ENCODE measurements around the gene UACA. TPM values are rescaled to one million over a fixed set of nuclear protein-coding genes. Genes with fewer than 3 reads are reported as not detected.
"Not testable (repeated sequence)": the region's sequence is repeated elsewhere in the genome, so short reads cannot be mapped to it uniquely, and the experiment has no call there.

The UACA gene
- total and polyA plus RNA-seq, 2 donors (not counting 3 experiments of a cell fraction or from before 2014, with no cell fraction given) = 167 to 292 TPM

DNA sequence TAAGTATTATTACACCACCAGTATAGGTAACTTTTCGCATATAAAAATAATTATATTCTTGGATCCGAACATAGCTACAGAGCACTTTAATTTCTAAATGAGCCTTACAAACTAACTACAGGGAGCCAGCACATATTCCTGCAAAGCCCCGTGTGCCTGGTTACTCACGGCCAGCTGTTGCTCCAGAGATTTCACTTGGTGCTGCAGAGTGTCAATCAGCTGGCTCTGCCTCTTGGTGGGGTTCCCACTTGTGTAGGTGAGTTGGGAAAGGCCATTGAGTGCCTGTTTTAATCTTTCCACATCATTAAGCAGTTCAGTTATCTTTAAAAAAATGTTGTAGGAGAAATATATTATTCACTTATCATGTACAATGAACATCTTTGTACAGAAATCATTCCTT, 98.9 kb downstream of the UACA start:
- FAIRE-seq = no peak
- Histone ChIP-seq H3K4me2 (ENCODE audit: insufficient read depth, low read length) (no peak overlapping the region), H3K4me1 (ENCODE audit: control insufficient read depth, extremely low read depth, insufficient read depth, low read length) (no peaks in the 10 kb centered on the region), H4K20me1 (replicated peaks; ENCODE audit: control insufficient read depth, extremely low read depth, insufficient read depth, low read length) (no peaks in the 10 kb centered on the region), H3K79me2 (ENCODE audit: control insufficient read depth, insufficient read depth, low read length) (peaks cover 9% of the 10 kb centered on the region), H3K27ac (ENCODE audit: insufficient read depth, low read depth, low read length) (no peak overlapping the region), H3K9ac (replicated peaks; ENCODE audit: extremely low read depth, insufficient read depth, low read length) (no peak overlapping the region), H3K36me3 (ENCODE audit: control insufficient read depth in 2 of 2, extremely low read depth in 1 of 2, insufficient read depth in 2 of 2, low read length in 2 of 2) (peaks cover 14 to 53% of the 10 kb centered on the region in 2 experiments), H3K9me1 (replicated peaks; ENCODE audit: control insufficient read depth, extremely low read depth, insufficient read depth, low read length) (no peaks in the 10 kb centered on the region), H2AFZ (ENCODE audit: low read depth, low read length) (no peak overlapping the region), H3K4me3 (replicated peaks in 1 of 3; ENCODE audit: insufficient read depth in 1 of 3, low read depth in 1 of 3, low read length in 3 of 3) (no peak overlapping the region), H3K27me3 (ENCODE audit: control insufficient read depth in 2 of 2, insufficient read depth in 2 of 2, low read length in 2 of 2) (no peaks in the 10 kb centered on the region), H3K9me3 (replicated peaks; ENCODE audit: control insufficient read depth, insufficient read depth, low read length) (no peaks in the 10 kb centered on the region)
- ChIA-PET CTCF (interaction anchor here (1.0 to 1.3 kb wide), 2 partner anchors 88 to 95 kb away, joined by 3 to 4 read pairs; no protein-coding TSS in a partner anchor), POLR2A (no interaction called here)
- intact Hi-C loops (cut with micrococcal nuclease) = no loop called here
- BruUV-seq (replicated peaks) = no TSS peak
- no peak for DNase-seq (ENCODE audit: low read depth, low spot score)
- dilution Hi-C loops (cut with MboI; ENCODE audit: extremely low pct_ligation_motif_present, low sequenced_read_pairs) = no loop called here
- TF ChIP-seq POLR2AphosphoS5 (IDR thresholded peaks at IDR 0.05; ENCODE audit: insufficient read depth, low read depth, low read length) (no peak), MYC (IDR thresholded peaks at IDR 0.05; ENCODE audit: low read depth, low read length) (no peak), POLR2A (IDR thresholded peaks at IDR 0.05; ENCODE audit: low read depth, low read length) (no peak), EZH2 (IDR thresholded peaks at IDR 0.05; ENCODE audit: borderline replicate concordance, low read depth, low read length, severe bottlenecking) (no peak), FOS (IDR thresholded peaks at IDR 0.05; ENCODE audit: borderline replicate concordance, insufficient read depth, low read length) (no peak), GATA2 (IDR thresholded peaks at IDR 0.05; ENCODE audit: insufficient read depth, insufficient read length, low read depth, low read length) (no peak), JUN (IDR thresholded peaks at IDR 0.05; ENCODE audit: borderline replicate concordance, insufficient read depth, insufficient read length, low read depth) (no peak)
- TF ChIP-seq, protein P1, sequence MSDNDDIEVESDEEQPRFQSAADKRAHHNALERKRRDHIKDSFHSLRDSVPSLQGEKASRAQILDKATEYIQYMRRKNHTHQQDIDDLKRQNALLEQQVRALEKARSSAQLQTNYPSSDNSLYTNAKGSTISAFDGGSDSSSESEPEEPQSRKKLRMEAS (IDR thresholded peaks at IDR 0.05; ENCODE audit: insufficient read depth, insufficient read length) = no peak
- TF ChIP-seq, protein P2, sequence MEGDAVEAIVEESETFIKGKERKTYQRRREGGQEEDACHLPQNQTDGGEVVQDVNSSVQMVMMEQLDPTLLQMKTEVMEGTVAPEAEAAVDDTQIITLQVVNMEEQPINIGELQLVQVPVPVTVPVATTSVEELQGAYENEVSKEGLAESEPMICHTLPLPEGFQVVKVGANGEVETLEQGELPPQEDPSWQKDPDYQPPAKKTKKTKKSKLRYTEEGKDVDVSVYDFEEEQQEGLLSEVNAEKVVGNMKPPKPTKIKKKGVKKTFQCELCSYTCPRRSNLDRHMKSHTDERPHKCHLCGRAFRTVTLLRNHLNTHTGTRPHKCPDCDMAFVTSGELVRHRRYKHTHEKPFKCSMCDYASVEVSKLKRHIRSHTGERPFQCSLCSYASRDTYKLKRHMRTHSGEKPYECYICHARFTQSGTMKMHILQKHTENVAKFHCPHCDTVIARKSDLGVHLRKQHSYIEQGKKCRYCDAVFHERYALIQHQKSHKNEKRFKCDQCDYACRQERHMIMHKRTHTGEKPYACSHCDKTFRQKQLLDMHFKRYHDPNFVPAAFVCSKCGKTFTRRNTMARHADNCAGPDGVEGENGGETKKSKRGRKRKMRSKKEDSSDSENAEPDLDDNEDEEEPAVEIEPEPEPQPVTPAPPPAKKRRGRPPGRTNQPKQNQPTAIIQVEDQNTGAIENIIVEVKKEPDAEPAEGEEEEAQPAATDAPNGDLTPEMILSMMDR (IDR thresholded peaks at IDR 0.05; ENCODE audit: extremely low read depth in 1 of 2, insufficient read depth in 1 of 2, low read depth in 1 of 2, low read length in 2 of 2) = no peak

DNA sequence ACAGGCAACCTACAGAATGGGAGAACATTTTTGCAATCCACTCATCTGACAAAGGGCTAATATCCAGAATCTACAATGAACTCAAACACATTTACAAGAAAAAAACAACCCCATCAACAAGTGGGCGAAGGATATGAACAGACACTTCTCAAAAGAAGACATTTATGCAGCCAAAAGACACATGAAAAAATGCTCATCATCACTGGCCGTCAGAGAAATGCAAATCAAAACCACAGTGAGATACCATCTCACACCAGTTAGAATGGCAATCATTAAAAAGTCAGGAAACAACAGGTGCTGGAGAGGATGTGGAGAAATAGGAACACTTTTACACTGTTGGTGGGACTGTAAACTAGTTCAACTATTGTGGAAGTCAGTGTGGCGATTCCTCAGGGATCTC, 100.3 kb downstream of the UACA start:
- CTCF ChIA-PET; dilution Hi-C loops (cut with MboI; ENCODE audit: extremely low pct_ligation_motif_present, low sequenced_read_pairs); POLR2A ChIA-PET: not testable (repeated sequence)

More for the DNA sequence above, 100.3 kb downstream of the UACA start:
- H3K9me1 ChIP-seq (replicated peaks; ENCODE audit: control insufficient read depth, extremely low read depth, insufficient read depth, low read length); H3K9me3 ChIP-seq (replicated peaks; ENCODE audit: control insufficient read depth, insufficient read depth, low read length); BruUV-seq (replicated peaks); H3K27ac ChIP-seq (ENCODE audit: insufficient read depth, low read depth, low read length); H3K4me3 ChIP-seq (replicated peaks in 1 of 3; ENCODE audit: insufficient read depth in 1 of 3, low read depth in 1 of 3, low read length in 3 of 3); intact Hi-C loops (cut with micrococcal nuclease); FAIRE-seq; H2AFZ ChIP-seq (ENCODE audit: low read depth, low read length); H3K4me2 ChIP-seq (ENCODE audit: insufficient read depth, low read length); H3K4me1 ChIP-seq (ENCODE audit: control insufficient read depth, extremely low read depth, insufficient read depth, low read length); H4K20me1 ChIP-seq (replicated peaks; ENCODE audit: control insufficient read depth, extremely low read depth, insufficient read depth, low read length); DNase-seq (ENCODE audit: low read depth, low spot score); H3K9ac ChIP-seq (replicated peaks; ENCODE audit: extremely low read depth, insufficient read depth, low read length); H3K79me2 ChIP-seq (ENCODE audit: control insufficient read depth, insufficient read depth, low read length); H3K27me3 ChIP-seq (ENCODE audit: control insufficient read depth in 2 of 2, insufficient read depth in 2 of 2, low read length in 2 of 2): not testable (repeated sequence)
- H3K36me3 ChIP-seq (ENCODE audit: control insufficient read depth in 2 of 2, extremely low read depth in 1 of 2, insufficient read depth in 2 of 2, low read length in 2 of 2) = peaks cover 7 to 39% of the 10 kb centered on the region in 2 experiments
